Measurements from ENCODE around the gene STEAP1B. TPM values are rescaled to one million over a fixed set of nuclear protein-coding genes. Genes with fewer than 3 reads are reported as not detected.

The STEAP1B gene
- total RNA-seq, 4 donors from 2014 or later: 1.1 to 1.4 TPM; not detected in 2

GRCh38 chr7:22404421-22405023 lies 95.5 kb downstream of the STEAP1B start:
- no peak for TF ChIP-seq CTCF (IDR thresholded peaks at IDR 0.05; ENCODE audit: low read depth)

GRCh38 chr7:22403344-22403743 lies 96.6 kb downstream of the STEAP1B start:
- TF ChIP-seq CTCF (IDR thresholded peaks at IDR 0.05; ENCODE audit: low read depth): no peak

- TF ChIP-seq CTCF (IDR thresholded peaks at IDR 0.05; ENCODE audit: low read depth): no peak
These were observed 97.7 kb downstream of the STEAP1B start for GRCh38 chr7:22402250-22402649.

- no peak for TF ChIP-seq CTCF (IDR thresholded peaks at IDR 0.05; ENCODE audit: low read depth)
These were observed 98.9 kb downstream of the STEAP1B start for GRCh38 chr7:22400936-22401553.

GRCh38 chr7:22400150-22400814 lies 99.7 kb downstream of the STEAP1B start:
- no peak for TF ChIP-seq CTCF (IDR thresholded peaks at IDR 0.05; ENCODE audit: low read depth)

- TF ChIP-seq CTCF (IDR thresholded peaks at IDR 0.05; ENCODE audit: low read depth): no peak
These were observed 100.4 kb downstream of the STEAP1B start for GRCh38 chr7:22399546-22399945.

- no peak for TF ChIP-seq CTCF (IDR thresholded peaks at IDR 0.05; ENCODE audit: low read depth)
These were observed 100.9 kb downstream of the STEAP1B start for GRCh38 chr7:22399091-22399490.
